ENCODE measurements around the gene TBCCD1.

Gene TBCCD1

GRCh38 chr3:186599142-186599784 lies 32.1 kb upstream of the TBCCD1 start:
- TF ChIP-seq, protein P1, sequence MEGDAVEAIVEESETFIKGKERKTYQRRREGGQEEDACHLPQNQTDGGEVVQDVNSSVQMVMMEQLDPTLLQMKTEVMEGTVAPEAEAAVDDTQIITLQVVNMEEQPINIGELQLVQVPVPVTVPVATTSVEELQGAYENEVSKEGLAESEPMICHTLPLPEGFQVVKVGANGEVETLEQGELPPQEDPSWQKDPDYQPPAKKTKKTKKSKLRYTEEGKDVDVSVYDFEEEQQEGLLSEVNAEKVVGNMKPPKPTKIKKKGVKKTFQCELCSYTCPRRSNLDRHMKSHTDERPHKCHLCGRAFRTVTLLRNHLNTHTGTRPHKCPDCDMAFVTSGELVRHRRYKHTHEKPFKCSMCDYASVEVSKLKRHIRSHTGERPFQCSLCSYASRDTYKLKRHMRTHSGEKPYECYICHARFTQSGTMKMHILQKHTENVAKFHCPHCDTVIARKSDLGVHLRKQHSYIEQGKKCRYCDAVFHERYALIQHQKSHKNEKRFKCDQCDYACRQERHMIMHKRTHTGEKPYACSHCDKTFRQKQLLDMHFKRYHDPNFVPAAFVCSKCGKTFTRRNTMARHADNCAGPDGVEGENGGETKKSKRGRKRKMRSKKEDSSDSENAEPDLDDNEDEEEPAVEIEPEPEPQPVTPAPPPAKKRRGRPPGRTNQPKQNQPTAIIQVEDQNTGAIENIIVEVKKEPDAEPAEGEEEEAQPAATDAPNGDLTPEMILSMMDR (IDR thresholded peaks at IDR 0.05; ENCODE audit: low read depth, low read length, missing control alignments) = no peak
- in situ Hi-C loops (cut with HindIII; ENCODE audit: low pct_ligation_motif_present, low sequenced_read_pairs) = no loop called here
- no peak overlapping the region for H3K27ac ChIP-seq
- no peaks in the 10 kb centered on the region for H3K36me3 ChIP-seq (replicated peaks)
- no peak overlapping the region for H3K4me3 ChIP-seq (ENCODE audit: low read depth, low read length)
- DNase-seq = no peak
- H3K27me3 ChIP-seq (replicated peaks) = no peaks in the 10 kb centered on the region

- H3K36me3 ChIP-seq (replicated peaks) = no peaks in the 10 kb centered on the region
- no peak overlapping the region for H3K4me3 ChIP-seq (ENCODE audit: low read depth, low read length)
- in situ Hi-C loops (cut with HindIII; ENCODE audit: low pct_ligation_motif_present, low sequenced_read_pairs) = no loop called here
- H3K27me3 ChIP-seq (replicated peaks) = no peaks in the 10 kb centered on the region
- DNase-seq = no peak
- H3K27ac ChIP-seq = no peak overlapping the region
- TF ChIP-seq, protein P1 (IDR thresholded peaks at IDR 0.05; ENCODE audit: low read depth, low read length, missing control alignments) = no peak
Observed at GRCh38 chr3:186598794-186599141, 31.6 kb upstream of the TBCCD1 start.

- H3K27me3 ChIP-seq (replicated peaks) = no peaks in the 10 kb centered on the region
- in situ Hi-C loops (cut with HindIII; ENCODE audit: low pct_ligation_motif_present, low sequenced_read_pairs) = no loop called here
- TF ChIP-seq, protein P1 (IDR thresholded peaks at IDR 0.05; ENCODE audit: low read depth, low read length, missing control alignments) = no peak
- DNase-seq = no peak
- no peaks in the 10 kb centered on the region for H3K36me3 ChIP-seq (replicated peaks)
- no peak overlapping the region for H3K27ac ChIP-seq
- no peak overlapping the region for H3K4me3 ChIP-seq (ENCODE audit: low read depth, low read length)
Observed at GRCh38 chr3:186598108-186598784, 31.1 kb upstream of the TBCCD1 start.

- DNase-seq = no peak
- no peaks in the 10 kb centered on the region for H3K36me3 ChIP-seq (replicated peaks)
- in situ Hi-C loops (cut with HindIII; ENCODE audit: low pct_ligation_motif_present, low sequenced_read_pairs) = no loop called here
- no peaks in the 10 kb centered on the region for H3K27me3 ChIP-seq (replicated peaks)
- H3K4me3 ChIP-seq (ENCODE audit: low read depth, low read length) = no peak overlapping the region
- TF ChIP-seq, protein P1 (IDR thresholded peaks at IDR 0.05; ENCODE audit: low read depth, low read length, missing control alignments) = no peak
- H3K27ac ChIP-seq = no peak overlapping the region
Observed at GRCh38 chr3:186596568-186597287, 29.6 kb upstream of the TBCCD1 start.

GRCh38 chr3:186594591-186595113 lies 27.5 kb upstream of the TBCCD1 start:
- H3K27me3 ChIP-seq (replicated peaks) = no peaks in the 10 kb centered on the region
- TF ChIP-seq, protein P1 (IDR thresholded peaks at IDR 0.05; ENCODE audit: low read depth, low read length, missing control alignments) = no peak
- DNase-seq = no peak
- H3K27ac ChIP-seq = no peak overlapping the region
- no peaks in the 10 kb centered on the region for H3K36me3 ChIP-seq (replicated peaks)
- in situ Hi-C loops (cut with HindIII; ENCODE audit: low pct_ligation_motif_present, low sequenced_read_pairs) = no loop called here
- H3K4me3 ChIP-seq (ENCODE audit: low read depth, low read length) = no peak overlapping the region
